HL-60 (cell line): ENCODE data around the gene MX2.
A peak's percentile ranks its signal among the peaks of the same experiment; 100 is the strongest.

ENCODE experiments used
- DNase-seq, 2 experiments: peaks; one replicate each; pipeline ENCODE4 v3.0.0-alpha.2; 2010 to 2020; ENCODE audit warnings: low read depth in 1 of 2, low spot score in 1 of 2
- H3K27ac ChIP-seq: fragments of 250-450 bp; sonication (Bioruptor Pico); replicated peaks from 2 replicates; pipeline ENCODE4 v1.5.1; 2020; ENCODE audit warnings: mild to moderate bottlenecking, moderate library complexity
- H3K27me3 ChIP-seq: fragments of 250-450 bp; sonication (Bioruptor Pico); 2 replicates; pipeline ENCODE4 v1.5.1; 2021; ENCODE audit warnings: mild to moderate bottlenecking, moderate library complexity; ENCODE audit not compliant: insufficient read depth, poor library complexity, severe bottlenecking
- H3K4me3 ChIP-seq: replicated peaks from 2 replicates; pipeline ENCODE4 v1.5.1; 2011; ENCODE audit warnings: mild to moderate bottlenecking, control low read depth, low read length; ENCODE audit not compliant: insufficient read depth
- CTCF ChIP-seq: IDR thresholded peaks from one replicate; pipeline ENCODE4 v1.5.1; 2011; ENCODE audit warnings: low read length, control low read depth, inconsistent platforms; ENCODE audit not compliant: insufficient read depth
- GABPA ChIP-seq: IDR thresholded peaks from 2 replicates; pipeline ENCODE4 v1.6.1; 2012; ENCODE audit warnings: low read depth
- POLR2AphosphoS5 ChIP-seq: IDR thresholded peaks from 2 replicates; pipeline ENCODE4 v1.6.1; 2012; ENCODE audit warnings: low read depth
- REST ChIP-seq: IDR thresholded peaks from 2 replicates; pipeline ENCODE4 v1.6.1; 2012; ENCODE audit warnings: low read depth; ENCODE audit not compliant: insufficient replicate concordance
- SPI1 ChIP-seq: IDR thresholded peaks from 2 replicates; pipeline ENCODE4 v1.6.1; 2012; ENCODE audit warnings: low read depth, mild to moderate bottlenecking, borderline replicate concordance

Gene MX2

GRCh38 chr21:41361053-41361785, 608 bp upstream of the MX2 start:
- TF ChIP-seq POLR2AphosphoS5 (no peak), SPI1 (no peak), GABPA (no peak), CTCF (no peak), REST (no peak)
- H3K27ac ChIP-seq: peak overlapping the region; percentile 87
- DNase-seq: no peak
- no peaks in the 10 kb centered on the region for H3K27me3 ChIP-seq
- H3K4me3 ChIP-seq: no peak overlapping the region

- H3K27me3 ChIP-seq: no peaks in the 10 kb centered on the region
- peak overlapping the region; percentile 32 for H3K4me3 ChIP-seq
- no peak for DNase-seq
- H3K27ac ChIP-seq: peak overlapping the region; percentile 87
- no peak for TF ChIP-seq SPI1
- peak; percentile 69 for TF ChIP-seq REST
- no peak for TF ChIP-seq POLR2AphosphoS5
- no peak for TF ChIP-seq GABPA
Observed at GRCh38 chr21:41362605-41363369, 960 bp downstream of the MX2 start.

- H3K27me3 ChIP-seq: no peaks in the 10 kb centered on the region
- no peak overlapping the region for H3K4me3 ChIP-seq
- peak overlapping the region; percentile 87 for H3K27ac ChIP-seq
- TF ChIP-seq SPI1 (no peak), CTCF (no peak), GABPA (no peak), POLR2AphosphoS5 (no peak), REST (no peak)
- DNase-seq: no peak
Observed at GRCh38 chr21:41363370-41364270, 1.8 kb downstream of the MX2 start.
